Islet precursor cell (in vitro differentiated cells): ENCODE data around the gene DPPA4.

Source experiments
- DNase-seq: peaks from one replicate; pipeline ENCODE4 v3.0.0-alpha.2; 2018

DPPA4 gene

GRCh38 chr3:109336291-109336861 is 970 bp downstream of the DPPA4 start:
- peak; percentile 79 for DNase-seq

GRCh38 chr3:109334572-109334971 is 2.8 kb downstream of the DPPA4 start:
- no peak for DNase-seq

- DNase-seq = no peak
Measured at GRCh38 chr3:109331692-109332091, 5.7 kb downstream of the DPPA4 start.

GRCh38 chr3:109330405-109330804 is 6.9 kb downstream of the DPPA4 start:
- peak; percentile 57 for DNase-seq

- DNase-seq = no peak
Measured at GRCh38 chr3:109328202-109328601, 9.1 kb downstream of the DPPA4 start.

GRCh38 chr3:109325657-109326056 is 11.7 kb downstream of the DPPA4 start:
- no peak for DNase-seq

GRCh38 chr3:109325109-109325508 is 12.2 kb downstream of the DPPA4 start:
- no peak for DNase-seq

GRCh38 chr3:109316162-109316730 is 21.1 kb downstream of the DPPA4 start, which contains the start of gene DPPA2:
Gene DPPA2, minus strand, starts transcription at chr3:109316517. Its CDS starts 1,975 bp downstream, at chr3:109314542.
- DNase-seq = peak; percentile 94

- no peak for DNase-seq
Measured at GRCh38 chr3:109313061-109313460, 24.3 kb downstream of the DPPA4 start.

GRCh38 chr3:109297496-109297895 is 39.9 kb downstream of the DPPA4 start:
- no peak for DNase-seq

- no peak for DNase-seq
Measured at GRCh38 chr3:109284071-109284470, 53.3 kb downstream of the DPPA4 start.

GRCh38 chr3:109278546-109278945 is 58.8 kb downstream of the DPPA4 start:
- DNase-seq = no peak

- DNase-seq = no peak
Measured at GRCh38 chr3:109278141-109278540, 59.2 kb downstream of the DPPA4 start.
